GM18511 (cell line): ENCODE results near the gene ANP32E.

Experiments
- ATAC-seq: cut with Tn5 transposase; IDR thresholded peaks from one replicate; pipeline ENCODE4 v1.9.1; 2021; ENCODE audit warnings: mild to moderate bottlenecking, moderate library complexity; ENCODE audit not compliant: unreplicated experiment

The ANP32E gene

DNA sequence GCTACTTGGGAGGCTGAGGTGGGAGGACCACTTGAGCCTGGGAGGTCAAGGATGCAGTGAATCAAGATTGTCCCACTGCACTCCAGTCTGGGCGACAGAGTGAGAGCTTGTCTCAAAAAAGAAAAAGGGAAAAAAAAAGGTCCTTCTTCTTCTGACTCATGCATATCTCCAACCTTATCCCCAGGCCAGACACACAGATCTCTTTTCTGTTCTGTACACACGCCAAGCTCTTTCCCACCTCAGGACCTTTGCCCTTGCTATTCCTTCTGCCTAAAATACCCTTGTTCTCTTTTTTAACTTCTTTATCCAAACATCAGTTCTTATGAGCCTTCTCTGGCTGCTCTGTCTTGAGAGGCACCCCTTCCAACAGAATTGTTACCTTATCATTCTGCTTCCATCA, 64.1 kb downstream of the ANP32E start:
- ATAC-seq = no peak

DNA sequence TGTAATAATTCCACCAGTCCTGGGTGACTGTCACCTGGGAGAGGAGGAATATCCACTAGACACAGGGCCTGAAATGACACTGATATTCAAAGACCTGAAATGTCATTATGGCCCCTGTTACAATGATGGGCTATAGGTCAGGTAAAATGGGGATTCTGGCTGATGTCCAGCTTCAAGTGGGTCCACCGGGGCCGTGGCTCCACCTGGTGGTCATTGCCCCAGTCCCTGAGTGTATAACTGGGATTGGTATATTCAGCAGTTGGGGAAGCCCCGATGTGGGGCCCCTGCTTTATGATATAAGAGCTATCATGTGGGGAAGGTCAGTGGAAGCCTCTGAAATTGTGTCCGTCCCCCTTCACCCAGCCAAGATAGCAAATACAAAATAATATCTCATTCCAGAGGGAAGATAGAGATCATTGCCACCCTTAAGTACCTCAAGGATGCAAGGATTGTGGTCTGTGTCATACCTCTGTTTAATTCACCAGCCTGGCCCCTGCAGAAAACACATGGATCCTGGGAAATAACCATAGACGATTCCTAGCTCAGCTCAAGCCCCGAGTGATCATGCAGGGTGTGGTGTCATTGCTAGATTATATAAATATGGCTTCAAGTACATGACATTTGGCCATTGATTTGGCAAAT, 66.8 kb downstream of the ANP32E start:
- ATAC-seq = no peak
